ENCODE data around the gene ABAT. TPM values are rescaled to one million over a fixed set of nuclear protein-coding genes. Genes with fewer than 3 reads are reported as not detected.

ABAT gene
- total RNA-seq, 4 donors from 2014 or later: 8.3 to 33.5 (median 29.0) TPM

DNA sequence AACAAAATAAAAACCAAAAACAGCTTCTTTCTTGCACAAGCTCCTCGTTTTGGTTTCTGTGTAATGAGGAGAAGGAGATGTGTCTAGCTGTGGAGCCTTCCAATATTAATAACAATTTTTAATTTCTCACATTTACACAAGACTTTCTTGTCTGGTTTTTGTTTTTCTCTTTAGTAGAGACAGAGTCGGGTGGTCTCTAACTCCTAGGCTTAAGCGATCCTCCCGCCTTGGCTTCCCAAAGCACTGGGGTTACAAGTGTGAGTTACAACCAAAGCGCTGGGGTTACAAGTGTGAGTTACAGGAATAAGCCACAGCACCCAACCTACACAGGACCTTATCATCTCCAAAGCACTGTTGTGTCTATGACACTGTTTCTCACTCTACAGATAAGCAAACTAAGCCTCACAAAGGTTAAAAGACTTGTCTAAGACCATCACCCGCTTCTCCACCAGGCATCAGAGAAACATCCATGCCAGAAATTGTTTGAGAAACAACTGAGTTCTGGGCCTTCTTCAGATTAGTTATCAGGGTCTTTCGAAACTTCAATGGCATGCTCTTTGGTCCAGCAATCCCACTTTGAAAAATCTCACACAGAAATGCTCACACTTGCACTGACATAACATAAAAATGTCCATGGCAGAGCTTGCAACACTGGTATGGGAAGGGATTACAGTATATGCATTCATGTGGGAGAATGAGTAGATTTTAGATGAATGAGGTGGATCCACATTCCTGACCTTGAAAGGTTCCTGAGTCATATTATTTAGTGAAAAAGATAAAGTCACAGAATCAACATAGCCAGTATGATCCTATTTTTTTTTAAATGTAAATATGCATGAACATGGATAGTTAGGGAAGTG, 3.9 kb downstream of the ABAT start:
- DNase-seq: no peak
- Histone ChIP-seq H3K36me3 (no peaks in the 10 kb centered on the region), H3K27ac (no peak overlapping the region), H3K27me3 (no peaks in the 10 kb centered on the region), H3K9me3 (no peaks in the 10 kb centered on the region), H3K4me3 (no peak overlapping the region), H3K4me1 (peaks cover 0 to 9% (median 4%) of the 10 kb centered on the region in 4 donors)
- TF ChIP-seq, protein P1, sequence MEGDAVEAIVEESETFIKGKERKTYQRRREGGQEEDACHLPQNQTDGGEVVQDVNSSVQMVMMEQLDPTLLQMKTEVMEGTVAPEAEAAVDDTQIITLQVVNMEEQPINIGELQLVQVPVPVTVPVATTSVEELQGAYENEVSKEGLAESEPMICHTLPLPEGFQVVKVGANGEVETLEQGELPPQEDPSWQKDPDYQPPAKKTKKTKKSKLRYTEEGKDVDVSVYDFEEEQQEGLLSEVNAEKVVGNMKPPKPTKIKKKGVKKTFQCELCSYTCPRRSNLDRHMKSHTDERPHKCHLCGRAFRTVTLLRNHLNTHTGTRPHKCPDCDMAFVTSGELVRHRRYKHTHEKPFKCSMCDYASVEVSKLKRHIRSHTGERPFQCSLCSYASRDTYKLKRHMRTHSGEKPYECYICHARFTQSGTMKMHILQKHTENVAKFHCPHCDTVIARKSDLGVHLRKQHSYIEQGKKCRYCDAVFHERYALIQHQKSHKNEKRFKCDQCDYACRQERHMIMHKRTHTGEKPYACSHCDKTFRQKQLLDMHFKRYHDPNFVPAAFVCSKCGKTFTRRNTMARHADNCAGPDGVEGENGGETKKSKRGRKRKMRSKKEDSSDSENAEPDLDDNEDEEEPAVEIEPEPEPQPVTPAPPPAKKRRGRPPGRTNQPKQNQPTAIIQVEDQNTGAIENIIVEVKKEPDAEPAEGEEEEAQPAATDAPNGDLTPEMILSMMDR (IDR thresholded peaks at IDR 0.05): no peak
- TF ChIP-seq POLR2A (IDR thresholded peaks at IDR 0.05): no peak

GRCh38 chr16:8679151-8679550, 4.7 kb downstream of the ABAT start:
- H3K4me1 ChIP-seq: peaks cover 0 to 9% (median 4%) of the 10 kb centered on the region in 4 donors
- H3K27me3 ChIP-seq: no peaks in the 10 kb centered on the region
- no peak for TF ChIP-seq POLR2A (IDR thresholded peaks at IDR 0.05)
- TF ChIP-seq, protein P1 (IDR thresholded peaks at IDR 0.05): no peak
- no peaks in the 10 kb centered on the region for H3K36me3 ChIP-seq
- H3K27ac ChIP-seq: no peak overlapping the region
- DNase-seq: no peak
- no peak overlapping the region for H3K4me3 ChIP-seq
- H3K9me3 ChIP-seq: no peaks in the 10 kb centered on the region

DNA sequence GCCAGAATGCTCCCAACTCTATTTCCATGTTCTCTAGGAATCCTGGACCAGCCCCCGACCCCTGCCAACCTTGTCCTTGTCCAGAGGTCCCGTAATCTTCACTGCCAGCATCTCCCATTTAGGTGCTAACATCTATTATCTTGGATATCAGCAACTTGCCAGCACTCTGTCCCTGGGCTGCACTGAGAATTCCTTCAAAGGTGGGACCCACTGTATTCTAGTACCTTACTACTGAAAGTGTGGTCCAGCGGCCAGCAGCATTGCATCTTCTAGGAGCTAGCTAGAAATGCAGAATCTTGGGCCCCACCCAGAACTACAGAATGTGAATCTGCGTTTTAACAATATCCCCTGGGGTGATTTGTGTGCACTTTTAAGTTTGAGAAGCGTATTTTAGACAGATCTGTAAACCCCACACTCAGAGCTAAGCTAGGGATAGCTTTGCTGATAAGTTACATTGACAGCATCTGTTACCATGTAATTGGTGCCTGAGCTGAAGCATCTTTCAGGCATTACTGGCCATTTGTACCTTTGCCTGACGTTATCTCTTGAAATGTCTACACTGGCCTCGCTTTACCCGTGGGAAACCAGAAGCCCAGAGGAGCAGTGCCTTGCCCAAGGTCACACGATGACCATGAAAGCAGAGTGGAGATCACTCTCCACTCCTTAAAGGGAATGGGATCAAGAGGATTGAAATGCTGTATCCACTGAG, 8.3 kb downstream of the ABAT start:
- no peak overlapping the region for H3K4me3 ChIP-seq
- H3K9me3 ChIP-seq: no peaks in the 10 kb centered on the region
- H3K27me3 ChIP-seq: no peaks in the 10 kb centered on the region
- no peaks in the 10 kb centered on the region for H3K36me3 ChIP-seq
- no peak overlapping the region for H3K27ac ChIP-seq
- no peak for TF ChIP-seq POLR2A (IDR thresholded peaks at IDR 0.05)
- TF ChIP-seq, protein P1 (IDR thresholded peaks at IDR 0.05): no peak
- H3K4me1 ChIP-seq: no peaks in the 10 kb centered on the region
- DNase-seq: no peak

GRCh38 chr16:8683640-8684039, 9.2 kb downstream of the ABAT start:
- Histone ChIP-seq H3K9me3 (peaks cover 0 to 2% (median 0%) of the 10 kb centered on the region in 4 donors), H3K27me3 (no peaks in the 10 kb centered on the region), H3K4me3 (no peak overlapping the region), H3K36me3 (no peaks in the 10 kb centered on the region), H3K4me1 (no peaks in the 10 kb centered on the region), H3K27ac (no peak overlapping the region)
- TF ChIP-seq, protein P1 (IDR thresholded peaks at IDR 0.05): no peak
- no peak for TF ChIP-seq POLR2A (IDR thresholded peaks at IDR 0.05)
- no peak for DNase-seq

- TF ChIP-seq, protein P1 (IDR thresholded peaks at IDR 0.05): no peak
- H3K9me3 ChIP-seq: peaks cover 0 to 8% (median 0%) of the 10 kb centered on the region in 4 donors
- DNase-seq: no peak
- no peaks in the 10 kb centered on the region for H3K36me3 ChIP-seq
- H3K27ac ChIP-seq: no peak overlapping the region
- H3K27me3 ChIP-seq: no peaks in the 10 kb centered on the region
- H3K4me3 ChIP-seq: no peak overlapping the region
- no peaks in the 10 kb centered on the region for H3K4me1 ChIP-seq
Measured at GRCh38 chr16:8685617-8686016, 11.2 kb downstream of the ABAT start.

All from Peyer's patch (tissue), 4 donors.